Thoracic aorta (tissue), 2 donors: ENCODE data around the gene TRMT2A. TPM values are rescaled to one million over a fixed set of nuclear protein-coding genes. Genes with fewer than 3 reads are reported as not detected.

Source experiments
- ATAC-seq: fragments of 150-250 bp; one replicate; pipeline ENCODE4 v1.8.0; 2017; ENCODE audit warnings: low read depth; ENCODE audit not compliant: insufficient number of reproducible peaks, low FRiP score
- DNase-seq: peaks from one replicate; pipeline ENCODE4 v3.0.0-alpha.2; 2020; ENCODE audit warnings: low spot score
- H3K27ac ChIP-seq, 2 donors: fragments of 200-600 bp; sonication (generic); 1 replicate in 1 of 2; 2 replicates in 1 of 2; pipeline ENCODE4 v1.5.1; 2016; ENCODE audit warnings: mild to moderate bottlenecking in 2 of 2, moderate library complexity in 2 of 2
- H3K27me3 ChIP-seq: fragments of 200-600 bp; sonication (generic); replicated peaks from 2 replicates; pipeline ENCODE4 v1.6.0; 2016; ENCODE audit warnings: mild to moderate bottlenecking; ENCODE audit not compliant: insufficient read depth
- H3K36me3 ChIP-seq: fragments of 200-600 bp; sonication (generic); one replicate; pipeline ENCODE4 v1.5.1; 2016
- H3K4me1 ChIP-seq, 2 donors: fragments of 200-600 bp; sonication (generic); 1 replicate in 1 of 2; 2 replicates in 1 of 2; pipeline versions ENCODE4 v1.5.1 to v1.6.0; 2016; ENCODE audit warnings: low read depth in 2 of 2, mild to moderate bottlenecking in 1 of 2; ENCODE audit not compliant: control insufficient read depth in 1 of 2
- H3K4me3 ChIP-seq: fragments of 200-600 bp; sonication (generic); 2 replicates; pipeline ENCODE4 v1.5.1; 2016; ENCODE audit warnings: mild to moderate bottlenecking
- H3K9me3 ChIP-seq: fragments of 200-600 bp; sonication (generic); 2 replicates; pipeline ENCODE4 v1.5.1; 2016
- CTCF ChIP-seq: fragments of 200-600 bp; sonication (generic); IDR thresholded peaks from one replicate; pipeline ENCODE4 v1.5.1; 2019; ENCODE audit warnings: antibody characterized with exemption
- total RNA-seq, 2 donors: library from RNA; depleted of rRNA; stranded (reverse); fragments of >200 nt; gene quantifications; one replicate each; pipeline versions ENCODE4 v1.1.0 to v1.2.3, GENCODE V29; 2016

Gene TRMT2A
- total RNA-seq, 2 donors from 2014 or later: 61.8 to 94.8 TPM

GRCh38 chr22:20084547-20085413 is 32.2 kb downstream of the TRMT2A start:
- Histone ChIP-seq H3K27me3 (no peaks in the 10 kb centered on the region), H3K4me1 (peaks cover 26 to 46% of the 10 kb centered on the region in 2 donors), H3K27ac (no peak overlapping the region), H3K36me3 (peaks cover 34% of the 10 kb centered on the region), H3K4me3 (no peak overlapping the region), H3K9me3 (no peaks in the 10 kb centered on the region)
- no peak for TF ChIP-seq CTCF
- no peak for ATAC-seq
- DNase-seq: no peak

- ATAC-seq (no peak), DNase-seq (no peak)
- no peaks in the 10 kb centered on the region for H3K9me3 ChIP-seq
- H3K4me1 ChIP-seq: peaks cover 26 to 46% of the 10 kb centered on the region in 2 donors
- no peak for TF ChIP-seq CTCF
- no peak overlapping the region for H3K27ac ChIP-seq
- H3K36me3 ChIP-seq: peaks cover 26% of the 10 kb centered on the region
- no peak overlapping the region for H3K4me3 ChIP-seq
- no peaks in the 10 kb centered on the region for H3K27me3 ChIP-seq
These were observed 33.0 kb downstream of the TRMT2A start for GRCh38 chr22:20083891-20084546.

- DNase-seq (no peak), ATAC-seq (no peak)
- Histone ChIP-seq H3K4me1 (peaks cover 26 to 46% of the 10 kb centered on the region in 2 donors), H3K4me3 (no peak overlapping the region), H3K27me3 (no peaks in the 10 kb centered on the region), H3K36me3 (peaks cover 21% of the 10 kb centered on the region), H3K27ac (no peak overlapping the region), H3K9me3 (no peaks in the 10 kb centered on the region)
- TF ChIP-seq CTCF: no peak
These were observed 33.7 kb downstream of the TRMT2A start for GRCh38 chr22:20083157-20083890.

- peak overlapping the region; percentile 87 to 89 for H3K27ac ChIP-seq
- H3K4me1 ChIP-seq: peaks cover 26 to 46% of the 10 kb centered on the region in 2 donors
- no peaks in the 10 kb centered on the region for H3K9me3 ChIP-seq
- ATAC-seq (no peak), DNase-seq (no peak)
- no peaks in the 10 kb centered on the region for H3K27me3 ChIP-seq
- peak overlapping the region; percentile 91 for H3K4me3 ChIP-seq
- TF ChIP-seq CTCF: no peak
- H3K36me3 ChIP-seq: peaks cover 2% of the 10 kb centered on the region
These were observed 36.0 kb downstream of the TRMT2A start for GRCh38 chr22:20080776-20081654.
